Measurements from ENCODE around the gene SLC6A2.

- no peak for TF ChIP-seq CTCF (IDR thresholded peaks at IDR 0.05)
- TF ChIP-seq POLR2A (IDR thresholded peaks at IDR 0.05) = no peak
Observed at GRCh38 chr16:55661941-55662643, 6.3 kb downstream of the SLC6A2 start.

Measured in thyroid gland (tissue), 4 donors.